Coronary artery (tissue), 2 donors: Measurements from ENCODE around the gene CREBRF.

Experiments used
- DNase-seq: peaks from one replicate; pipeline ENCODE4 v3.0.0-alpha.2; 2017; ENCODE audit warnings: low spot score
- H3K27ac ChIP-seq, 2 donors: fragments of 200-600 bp; sonication (generic); one replicate each; pipeline ENCODE4 v1.5.1; 2016 to 2019
- H3K4me3 ChIP-seq: fragments of 200-600 bp; sonication (generic); 2 replicates; pipeline ENCODE4 v1.5.1; 2016; ENCODE audit warnings: mild to moderate bottlenecking, moderate library complexity
- CTCF ChIP-seq: fragments of 200-600 bp; sonication (generic); IDR thresholded peaks from one replicate; pipeline ENCODE4 v1.5.1; 2019; ENCODE audit warnings: antibody characterized with exemption

The CREBRF gene

GRCh38 chr5:173078878-173079277, 22.7 kb downstream of the CREBRF start:
- Histone ChIP-seq H3K27ac (no peak overlapping the region), H3K4me3 (no peak overlapping the region)
- no peak for TF ChIP-seq CTCF
- no peak for DNase-seq

GRCh38 chr5:173089581-173089980, 33.4 kb downstream of the CREBRF start:
- Histone ChIP-seq H3K4me3 (no peak overlapping the region), H3K27ac (no peak overlapping the region)
- DNase-seq, result no peak
- no peak for TF ChIP-seq CTCF

GRCh38 chr5:173090639-173091038, 34.5 kb downstream of the CREBRF start:
- Histone ChIP-seq H3K27ac (no peak overlapping the region), H3K4me3 (no peak overlapping the region)
- DNase-seq, result no peak
- TF ChIP-seq CTCF, result no peak

- TF ChIP-seq CTCF, result no peak
- H3K27ac ChIP-seq, result no peak overlapping the region
- H3K4me3 ChIP-seq, result no peak overlapping the region
- DNase-seq, result no peak
These were observed 35.8 kb downstream of the CREBRF start for GRCh38 chr5:173091981-173092380.

- H3K27ac ChIP-seq, result peak overlapping the region; percentile 32 to 58
- TF ChIP-seq CTCF, result no peak
- DNase-seq, result no peak
- no peak overlapping the region for H3K4me3 ChIP-seq
These were observed 37.5 kb downstream of the CREBRF start for GRCh38 chr5:173093606-173094005.

GRCh38 chr5:173094012-173094661, 38.0 kb downstream of the CREBRF start:
- DNase-seq, result no peak
- no peak for TF ChIP-seq CTCF
- H3K27ac ChIP-seq, result peak overlapping the region; percentile 32 to 58
- no peak overlapping the region for H3K4me3 ChIP-seq

- Histone ChIP-seq H3K4me3 (no peak overlapping the region), H3K27ac (no peak overlapping the region)
- no peak for TF ChIP-seq CTCF
- DNase-seq, result no peak
These were observed 42.6 kb downstream of the CREBRF start for GRCh38 chr5:173098787-173099186.
